Neural cell (in vitro differentiated cells): ENCODE results near the gene CHST11. TPM values are rescaled to one million over a fixed set of nuclear protein-coding genes. Genes with fewer than 3 reads are reported as not detected.

Experiments
- H2AFZ ChIP-seq: fragments of 200-600, 300-800 bp; sonication (generic), shearing (Covaris generic); 2 replicates; pipeline ENCODE4 v1.6.0; 2014; ENCODE audit warnings: low read depth, mild to moderate bottlenecking, antibody characterized with exemption, low read length, moderate library complexity
- H3F3A ChIP-seq: fragments of 200-600 bp; shearing (Covaris generic); 2 replicates; pipeline ENCODE4 v1.6.1; 2016; ENCODE audit warnings: mild to moderate bottlenecking, moderate library complexity, mixed read lengths, antibody characterized with exemption, low read length; ENCODE audit not compliant: insufficient read depth, poor library complexity, severe bottlenecking
- H3K27ac ChIP-seq: fragments of 200-600, 300-800 bp; sonication (generic), shearing (Covaris generic); 2 replicates; pipeline ENCODE4 v1.5.1; 2014; ENCODE audit warnings: mild to moderate bottlenecking, low read length, moderate library complexity
- H3K27me3 ChIP-seq: fragments of 300-800, 200-600 bp; sonication (generic), shearing (Covaris generic); 2 replicates; pipeline ENCODE4 v1.6.0; 2014; ENCODE audit warnings: mild to moderate bottlenecking, low read depth, low read length, moderate library complexity; ENCODE audit not compliant: insufficient read depth
- H3K36me3 ChIP-seq: fragments of 300-800, 200-600 bp; sonication (generic), shearing (Covaris generic); 2 replicates; pipeline ENCODE4 v1.5.1; 2014; ENCODE audit warnings: mild to moderate bottlenecking, antibody characterized with exemption, low read length, moderate library complexity; ENCODE audit not compliant: insufficient read depth
- H3K4me2 ChIP-seq: fragments of 300-800, 200-600 bp; sonication (generic), shearing (Covaris generic); 2 replicates; pipeline ENCODE4 v1.6.0; 2014; ENCODE audit warnings: mild to moderate bottlenecking, low read length
- H3K4me3 ChIP-seq: fragments of 300-800, 200-600 bp; sonication (generic), shearing (Covaris generic); 2 replicates; pipeline ENCODE4 v1.5.1; 2014; ENCODE audit warnings: mild to moderate bottlenecking, low read length, moderate library complexity
- H3K79me2 ChIP-seq: fragments of 200-600 bp; shearing (Covaris generic); replicated peaks from 2 replicates; pipeline ENCODE4 v1.6.0; 2014; ENCODE audit warnings: mild to moderate bottlenecking, low read length, moderate library complexity; ENCODE audit not compliant: insufficient read depth
- H3K9ac ChIP-seq: fragments of 300-800, 200-600 bp; sonication (generic), shearing (Covaris generic); 2 replicates; pipeline ENCODE4 v1.6.1; 2016; ENCODE audit warnings: mild to moderate bottlenecking, low read length, mixed read lengths
- H3K9me2 ChIP-seq: fragments of 200-600 bp; shearing (Covaris generic); 2 replicates; pipeline ENCODE4 v1.6.1; 2016; ENCODE audit warnings: mild to moderate bottlenecking, low read length, mixed read lengths; ENCODE audit not compliant: insufficient read depth
- H3K9me3 ChIP-seq: fragments of 200-600, 300-800 bp; sonication (generic), shearing (Covaris generic); 2 replicates; pipeline ENCODE4 v1.6.1; 2016; ENCODE audit warnings: mild to moderate bottlenecking, mixed run types, low read length, moderate library complexity, mixed read lengths
- H4K20me1 ChIP-seq: fragments of 200-600 bp; shearing (Covaris generic); 2 replicates; pipeline ENCODE4 v1.6.1; 2016; ENCODE audit warnings: mild to moderate bottlenecking, mixed run types; ENCODE audit not compliant: insufficient read depth
- EP300 ChIP-seq: fragments of 450-650 bp; conservative IDR thresholded peaks from 2 replicates; pipeline ENCODE4 v1.6.1; 2014; ENCODE audit warnings: antibody characterized with exemption, mild to moderate bottlenecking, moderate library complexity; ENCODE audit not compliant: poor library complexity, severe bottlenecking
- EZH2 ChIP-seq: fragments of 200-600, 300-800 bp; shearing (Covaris generic), sonication (generic); IDR thresholded peaks from 2 replicates; pipeline ENCODE4 v1.6.1; 2014; ENCODE audit warnings: antibody characterized with exemption, low read length, borderline replicate concordance, mild to moderate bottlenecking; ENCODE audit not compliant: insufficient read depth, poor library complexity, severe bottlenecking
- MXI1 ChIP-seq: fragments of 450-650 bp; conservative IDR thresholded peaks from 2 replicates; pipeline ENCODE4 v1.6.1; 2014; ENCODE audit warnings: antibody characterized with exemption, mild to moderate bottlenecking; ENCODE audit not compliant: poor library complexity, severe bottlenecking
- POLR2AphosphoS5 ChIP-seq: IDR thresholded peaks from 2 replicates; pipeline ENCODE4 v1.6.1; 2012
- RAD21 ChIP-seq: fragments of 450-650 bp; conservative IDR thresholded peaks from 2 replicates; pipeline ENCODE4 v1.6.1; 2014; ENCODE audit warnings: antibody characterized with exemption, mild to moderate bottlenecking, moderate library complexity
- SMC3 ChIP-seq: fragments of 450-650 bp; conservative IDR thresholded peaks from 2 replicates; pipeline ENCODE4 v1.6.1; 2014; ENCODE audit warnings: antibody characterized with exemption, mild to moderate bottlenecking, moderate library complexity; ENCODE audit not compliant: poor library complexity
- TAF1 ChIP-seq: IDR thresholded peaks from 2 replicates; pipeline ENCODE4 v1.6.1; 2012; ENCODE audit warnings: low read depth
- polyA plus RNA-seq: library from polyadenylated mRNA; depleted of rRNA; stranded (reverse); fragments of >200 nt; gene quantifications from 2 replicates; pipeline ENCODE4 v1.2.3, GENCODE V29; 2014
- TF ChIP-seq, protein P1 (sequence below): fragments of 450-650 bp; IDR thresholded peaks from 2 replicates; pipeline ENCODE4 v1.5.1; 2014; ENCODE audit warnings: antibody characterized with exemption, mild to moderate bottlenecking, moderate library complexity; ENCODE audit not compliant: poor library complexity, severe bottlenecking
- TF ChIP-seq, protein P2 (sequence below): IDR thresholded peaks from 2 replicates; pipeline ENCODE4 v1.6.1; 2012; ENCODE audit warnings: borderline replicate concordance

Gene CHST11
- polyA plus RNA-seq, 1 donor from 2014 or later, result 15.0 TPM

DNA sequence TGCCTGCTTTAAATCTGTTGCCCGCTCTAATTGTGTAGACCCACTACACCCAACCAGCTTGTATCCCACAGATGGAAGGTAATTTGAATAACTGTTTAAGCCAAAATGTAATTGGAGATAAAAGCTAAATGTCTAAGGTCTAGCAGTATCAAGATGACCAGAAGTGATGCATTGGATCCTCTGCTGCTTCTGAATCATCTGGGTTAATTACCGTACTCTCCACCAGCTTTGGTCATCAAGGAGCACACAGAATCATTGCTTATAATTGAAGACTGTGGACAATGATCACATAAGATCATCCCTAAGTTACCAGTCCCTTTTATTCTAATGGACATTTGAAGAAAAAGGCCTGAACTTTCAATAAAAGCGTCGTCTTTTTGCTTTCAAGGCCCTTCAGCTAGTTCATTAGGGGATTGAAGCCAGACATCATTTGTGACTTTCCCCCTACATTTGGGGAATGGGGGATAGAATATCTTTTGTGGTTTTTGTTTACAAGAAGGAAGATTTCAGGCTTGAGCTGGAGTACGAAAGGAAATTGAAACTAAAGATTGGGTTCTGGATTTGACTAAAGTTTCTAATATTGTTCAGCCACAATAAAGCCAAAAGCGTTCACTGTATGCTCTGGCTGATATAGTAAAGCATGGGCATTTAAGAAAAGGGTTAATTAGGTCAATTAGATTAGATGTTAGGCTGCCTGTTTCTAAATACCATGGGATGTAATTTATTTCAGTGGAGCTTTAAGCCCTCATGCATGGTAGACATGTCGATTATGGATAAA, 123.2 kb downstream of the CHST11 start:
- H3K27ac ChIP-seq, result no peak overlapping the region
- TF ChIP-seq MXI1 (no peak), SMC3 (no peak)
- TF ChIP-seq, protein P1, sequence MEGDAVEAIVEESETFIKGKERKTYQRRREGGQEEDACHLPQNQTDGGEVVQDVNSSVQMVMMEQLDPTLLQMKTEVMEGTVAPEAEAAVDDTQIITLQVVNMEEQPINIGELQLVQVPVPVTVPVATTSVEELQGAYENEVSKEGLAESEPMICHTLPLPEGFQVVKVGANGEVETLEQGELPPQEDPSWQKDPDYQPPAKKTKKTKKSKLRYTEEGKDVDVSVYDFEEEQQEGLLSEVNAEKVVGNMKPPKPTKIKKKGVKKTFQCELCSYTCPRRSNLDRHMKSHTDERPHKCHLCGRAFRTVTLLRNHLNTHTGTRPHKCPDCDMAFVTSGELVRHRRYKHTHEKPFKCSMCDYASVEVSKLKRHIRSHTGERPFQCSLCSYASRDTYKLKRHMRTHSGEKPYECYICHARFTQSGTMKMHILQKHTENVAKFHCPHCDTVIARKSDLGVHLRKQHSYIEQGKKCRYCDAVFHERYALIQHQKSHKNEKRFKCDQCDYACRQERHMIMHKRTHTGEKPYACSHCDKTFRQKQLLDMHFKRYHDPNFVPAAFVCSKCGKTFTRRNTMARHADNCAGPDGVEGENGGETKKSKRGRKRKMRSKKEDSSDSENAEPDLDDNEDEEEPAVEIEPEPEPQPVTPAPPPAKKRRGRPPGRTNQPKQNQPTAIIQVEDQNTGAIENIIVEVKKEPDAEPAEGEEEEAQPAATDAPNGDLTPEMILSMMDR, result no peak
- H3K4me2 ChIP-seq, result no peak overlapping the region
- no peaks in the 10 kb centered on the region for H3K79me2 ChIP-seq
- no peak overlapping the region for H2AFZ ChIP-seq
- no peak overlapping the region for H3K4me3 ChIP-seq
- no peaks in the 10 kb centered on the region for H4K20me1 ChIP-seq
- no peaks in the 10 kb centered on the region for H3K36me3 ChIP-seq
- H3F3A ChIP-seq, result no peaks in the 10 kb centered on the region
- H3K27me3 ChIP-seq, result no peaks in the 10 kb centered on the region
- no peak overlapping the region for H3K9ac ChIP-seq
- H3K9me2 ChIP-seq, result no peaks in the 10 kb centered on the region
- H3K9me3 ChIP-seq, result no peaks in the 10 kb centered on the region

DNA sequence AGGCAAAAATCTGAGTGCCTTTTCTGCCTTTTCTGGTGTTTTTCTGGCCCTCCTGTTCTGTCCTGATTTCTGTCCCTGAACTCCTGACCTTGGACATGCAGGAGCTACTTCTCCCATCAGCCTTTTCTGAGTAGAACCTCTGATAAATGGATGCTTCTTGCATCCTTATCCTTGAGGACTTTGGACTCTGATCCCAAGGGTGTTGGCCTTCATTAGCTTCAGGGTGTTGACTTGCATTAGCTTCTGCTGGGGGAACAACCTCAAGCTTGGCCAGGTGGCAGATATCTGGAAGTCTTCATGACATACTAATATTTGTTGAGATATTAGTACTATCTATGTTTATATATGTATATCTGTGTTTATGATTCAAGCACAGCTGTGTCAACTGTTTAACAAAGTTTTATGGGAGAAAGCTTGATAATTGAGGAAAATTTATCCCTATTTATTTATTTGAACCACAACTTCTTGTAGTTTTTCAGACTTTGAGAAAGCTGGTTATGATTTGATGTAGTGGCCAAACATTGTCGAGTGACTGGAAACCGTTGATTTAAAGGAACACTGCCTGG, 124.3 kb downstream of the CHST11 start:
- Histone ChIP-seq H3K9me3 (no peaks in the 10 kb centered on the region), H3F3A (no peaks in the 10 kb centered on the region), H3K4me3 (no peak overlapping the region), H3K36me3 (no peaks in the 10 kb centered on the region), H3K4me2 (no peak overlapping the region), H3K9me2 (no peaks in the 10 kb centered on the region), H3K9ac (no peak overlapping the region), H4K20me1 (no peaks in the 10 kb centered on the region), H2AFZ (no peak overlapping the region), H3K27me3 (no peaks in the 10 kb centered on the region), H3K27ac (no peak overlapping the region), H3K79me2 (no peaks in the 10 kb centered on the region)
- TF ChIP-seq SMC3 (no peak), POLR2AphosphoS5 (no peak), EZH2 (no peak), TAF1 (no peak), EP300 (no peak), RAD21 (no peak)
- TF ChIP-seq, protein P1, result no peak
- TF ChIP-seq, protein P2, sequence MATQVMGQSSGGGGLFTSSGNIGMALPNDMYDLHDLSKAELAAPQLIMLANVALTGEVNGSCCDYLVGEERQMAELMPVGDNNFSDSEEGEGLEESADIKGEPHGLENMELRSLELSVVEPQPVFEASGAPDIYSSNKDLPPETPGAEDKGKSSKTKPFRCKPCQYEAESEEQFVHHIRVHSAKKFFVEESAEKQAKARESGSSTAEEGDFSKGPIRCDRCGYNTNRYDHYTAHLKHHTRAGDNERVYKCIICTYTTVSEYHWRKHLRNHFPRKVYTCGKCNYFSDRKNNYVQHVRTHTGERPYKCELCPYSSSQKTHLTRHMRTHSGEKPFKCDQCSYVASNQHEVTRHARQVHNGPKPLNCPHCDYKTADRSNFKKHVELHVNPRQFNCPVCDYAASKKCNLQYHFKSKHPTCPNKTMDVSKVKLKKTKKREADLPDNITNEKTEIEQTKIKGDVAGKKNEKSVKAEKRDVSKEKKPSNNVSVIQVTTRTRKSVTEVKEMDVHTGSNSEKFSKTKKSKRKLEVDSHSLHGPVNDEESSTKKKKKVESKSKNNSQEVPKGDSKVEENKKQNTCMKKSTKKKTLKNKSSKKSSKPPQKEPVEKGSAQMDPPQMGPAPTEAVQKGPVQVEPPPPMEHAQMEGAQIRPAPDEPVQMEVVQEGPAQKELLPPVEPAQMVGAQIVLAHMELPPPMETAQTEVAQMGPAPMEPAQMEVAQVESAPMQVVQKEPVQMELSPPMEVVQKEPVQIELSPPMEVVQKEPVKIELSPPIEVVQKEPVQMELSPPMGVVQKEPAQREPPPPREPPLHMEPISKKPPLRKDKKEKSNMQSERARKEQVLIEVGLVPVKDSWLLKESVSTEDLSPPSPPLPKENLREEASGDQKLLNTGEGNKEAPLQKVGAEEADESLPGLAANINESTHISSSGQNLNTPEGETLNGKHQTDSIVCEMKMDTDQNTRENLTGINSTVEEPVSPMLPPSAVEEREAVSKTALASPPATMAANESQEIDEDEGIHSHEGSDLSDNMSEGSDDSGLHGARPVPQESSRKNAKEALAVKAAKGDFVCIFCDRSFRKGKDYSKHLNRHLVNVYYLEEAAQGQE, result no peak
